ENCODE measurements around the gene GLRX3.

DNA sequence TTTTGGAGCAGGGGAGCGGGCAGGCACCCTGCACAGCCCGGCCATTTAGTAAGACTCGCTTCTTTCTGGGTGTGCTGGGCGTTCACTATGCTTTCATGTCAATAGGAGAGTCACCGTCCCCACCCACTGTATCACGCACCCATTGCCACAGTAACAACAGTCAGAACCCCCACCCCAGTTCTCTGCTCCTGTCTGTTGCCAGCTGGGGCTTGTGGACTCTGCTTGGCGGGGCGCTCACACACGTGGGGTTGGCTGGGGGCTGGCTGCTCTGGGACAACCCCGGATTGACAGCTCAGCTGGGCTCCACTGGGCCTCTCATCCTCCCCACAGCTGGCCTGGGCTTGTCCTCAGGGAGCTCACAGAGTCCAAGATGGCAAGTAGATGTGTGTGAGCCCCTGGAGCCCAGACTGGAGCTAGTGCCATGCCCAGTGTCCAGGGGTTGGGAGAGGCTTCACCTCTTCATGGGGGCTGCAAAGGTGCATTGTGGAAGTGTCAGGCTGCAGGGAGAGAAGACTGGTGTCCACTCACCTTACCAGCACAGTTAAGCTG is 59.6 kb downstream of the GLRX3 start:
- TF ChIP-seq, protein P1, sequence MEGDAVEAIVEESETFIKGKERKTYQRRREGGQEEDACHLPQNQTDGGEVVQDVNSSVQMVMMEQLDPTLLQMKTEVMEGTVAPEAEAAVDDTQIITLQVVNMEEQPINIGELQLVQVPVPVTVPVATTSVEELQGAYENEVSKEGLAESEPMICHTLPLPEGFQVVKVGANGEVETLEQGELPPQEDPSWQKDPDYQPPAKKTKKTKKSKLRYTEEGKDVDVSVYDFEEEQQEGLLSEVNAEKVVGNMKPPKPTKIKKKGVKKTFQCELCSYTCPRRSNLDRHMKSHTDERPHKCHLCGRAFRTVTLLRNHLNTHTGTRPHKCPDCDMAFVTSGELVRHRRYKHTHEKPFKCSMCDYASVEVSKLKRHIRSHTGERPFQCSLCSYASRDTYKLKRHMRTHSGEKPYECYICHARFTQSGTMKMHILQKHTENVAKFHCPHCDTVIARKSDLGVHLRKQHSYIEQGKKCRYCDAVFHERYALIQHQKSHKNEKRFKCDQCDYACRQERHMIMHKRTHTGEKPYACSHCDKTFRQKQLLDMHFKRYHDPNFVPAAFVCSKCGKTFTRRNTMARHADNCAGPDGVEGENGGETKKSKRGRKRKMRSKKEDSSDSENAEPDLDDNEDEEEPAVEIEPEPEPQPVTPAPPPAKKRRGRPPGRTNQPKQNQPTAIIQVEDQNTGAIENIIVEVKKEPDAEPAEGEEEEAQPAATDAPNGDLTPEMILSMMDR (IDR thresholded peaks at IDR 0.05): no peak
- TF ChIP-seq POLR2A (IDR thresholded peaks at IDR 0.05; ENCODE audit: low read depth) (no peak), EP300 (IDR thresholded peaks at IDR 0.05) (no peak)

All from esophagus muscularis mucosa (tissue), 4 donors.